ENCODE results near the gene ITGA11. TPM values are rescaled to one million over a fixed set of nuclear protein-coding genes. Genes with fewer than 3 reads are reported as not detected.

Gene ITGA11
- total RNA-seq, 2 donors from 2014 or later = 0.99 to 1.0 TPM

DNA sequence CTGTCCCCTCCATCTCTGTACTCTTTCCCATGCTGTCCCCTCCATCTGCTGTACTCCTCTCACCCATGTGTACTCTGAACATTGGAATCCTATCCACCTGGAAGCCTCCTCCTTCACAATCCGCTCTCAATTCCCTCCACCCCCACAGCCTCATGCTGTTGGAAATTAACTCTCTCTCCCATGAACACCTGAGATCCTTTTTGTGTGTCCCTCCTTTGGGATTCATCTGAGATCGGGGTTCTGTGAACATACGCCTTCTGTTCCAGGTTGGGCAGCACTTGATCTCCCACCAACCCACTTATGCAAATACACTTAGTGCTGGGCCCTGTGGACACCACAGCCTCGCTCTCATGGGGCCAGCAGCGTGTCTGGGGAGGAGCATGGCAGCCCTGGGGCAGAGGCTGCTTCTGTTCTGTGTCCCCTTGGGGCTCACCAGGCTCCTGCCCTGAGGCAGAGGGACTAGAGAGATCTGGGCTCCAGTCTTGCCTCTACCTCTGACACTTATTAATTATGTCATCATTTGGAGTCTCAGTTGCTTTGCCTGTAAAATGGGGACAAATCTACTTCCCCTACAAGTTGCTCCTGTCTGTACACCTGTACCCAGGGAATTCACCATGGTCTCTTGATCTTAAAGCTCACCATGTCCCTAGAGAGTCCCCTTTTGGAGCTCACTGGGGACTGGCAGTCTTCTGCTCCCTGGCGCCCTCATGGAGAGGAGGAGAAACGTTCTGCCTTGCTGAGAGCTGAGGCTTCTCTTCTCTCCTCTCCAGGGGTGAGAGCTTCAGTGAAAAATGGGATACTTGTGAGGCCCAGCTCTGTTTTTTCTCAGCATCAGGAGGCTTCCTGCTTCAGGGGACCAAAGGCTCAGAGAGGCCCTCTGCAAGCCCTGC lies 42.7 kb downstream of the ITGA11 start:
- no peaks in the 10 kb centered on the region for H3K4me1 ChIP-seq

DNA sequence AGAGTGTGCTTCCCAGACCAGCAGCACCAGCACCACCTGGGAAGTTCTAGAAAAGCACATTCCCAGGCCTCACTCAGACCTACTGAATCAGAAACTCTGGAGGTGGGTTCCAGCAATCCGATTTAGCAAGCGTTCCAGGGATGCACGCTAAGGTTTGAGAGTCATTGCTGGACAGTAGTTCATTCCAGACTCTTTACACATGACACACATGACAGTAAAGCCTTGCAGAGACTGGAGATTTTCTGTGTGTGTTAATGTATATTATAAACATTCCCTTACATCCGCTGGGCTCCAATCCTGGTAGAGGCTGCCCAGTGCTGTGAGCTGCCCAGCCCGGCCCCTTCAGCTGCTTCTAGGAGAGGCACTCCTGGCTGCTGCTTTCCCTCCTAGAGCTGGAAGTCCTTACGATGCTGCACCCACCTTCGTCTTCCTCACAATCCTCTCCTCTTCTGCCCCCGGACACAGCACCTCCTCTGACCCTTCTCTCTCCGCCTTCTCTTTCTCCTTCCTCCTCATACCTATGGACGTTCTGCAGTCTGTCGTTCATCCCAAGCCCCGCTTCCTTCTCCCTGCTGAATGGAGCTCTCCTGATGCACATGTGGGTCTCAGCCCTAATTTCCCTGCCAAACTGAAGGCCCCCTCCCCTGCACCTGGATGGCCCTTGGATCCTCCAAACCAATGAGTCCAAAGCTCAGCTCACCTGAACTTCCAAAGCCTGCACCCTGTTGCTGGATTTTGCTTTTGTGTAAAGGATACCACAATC lies 44.4 kb downstream of the ITGA11 start:
- H3K9me3 ChIP-seq = no peaks in the 10 kb centered on the region
- intact Hi-C loops (cut with DNase I) = no loop called here

More for the DNA sequence above, 42.7 kb downstream of the ITGA11 start:
- 55 to 72% methylated on average over 7 of the region's 7 CpGs for WGBS, 2 donors
- intact Hi-C loops (cut with DNase I) = no loop called here
- H3K36me3 ChIP-seq (replicated peaks in 1 of 2; ENCODE audit: insufficient read depth in 1 of 2, low read depth in 2 of 2) = no peaks in the 10 kb centered on the region
- TF ChIP-seq CTCF (IDR thresholded peaks at IDR 0.05) = no peak
- no peak for TF ChIP-seq POLR2A (IDR thresholded peaks at IDR 0.05)
- ATAC-seq (no peak), DNase-seq (peak in 1 of 4 donors; percentile 2)
- H3K27me3 ChIP-seq = no peaks in the 10 kb centered on the region
- H3K27ac ChIP-seq = no peak overlapping the region
- no peak overlapping the region for H3K4me3 ChIP-seq
- no peaks in the 10 kb centered on the region for H3K9me3 ChIP-seq

GRCh38 chr15:68386587-68387288 lies 45.2 kb downstream of the ITGA11 start:
- Histone ChIP-seq H3K9me3 (no peaks in the 10 kb centered on the region), H3K36me3 (replicated peaks in 1 of 2; ENCODE audit: insufficient read depth in 1 of 2, low read depth in 2 of 2) (no peaks in the 10 kb centered on the region), H3K27ac (no peak overlapping the region), H3K27me3 (no peaks in the 10 kb centered on the region), H3K4me3 (no peak overlapping the region), H3K4me1 (no peaks in the 10 kb centered on the region)
- intact Hi-C loops (cut with DNase I) = no loop called here
- ATAC-seq = no peak
- TF ChIP-seq POLR2A (IDR thresholded peaks at IDR 0.05) (no peak), CTCF (IDR thresholded peaks at IDR 0.05) (no peak)
- no peak for DNase-seq
- 67 to 69% methylated on average over 9 of the region's 9 CpGs for WGBS, 2 donors

More for the DNA sequence above, 44.4 kb downstream of the ITGA11 start:
- 68 to 75% methylated on average over 12 of the region's 12 CpGs for WGBS, 2 donors
- no peak for TF ChIP-seq CTCF (IDR thresholded peaks at IDR 0.05)
- no peak for TF ChIP-seq POLR2A (IDR thresholded peaks at IDR 0.05)
- H3K27me3 ChIP-seq = no peaks in the 10 kb centered on the region
- ATAC-seq = no peak
- no peaks in the 10 kb centered on the region for H3K4me1 ChIP-seq
- H3K27ac ChIP-seq = no peak overlapping the region
- H3K4me3 ChIP-seq = no peak overlapping the region
- DNase-seq = no peak
- no peaks in the 10 kb centered on the region for H3K36me3 ChIP-seq (replicated peaks in 1 of 2; ENCODE audit: insufficient read depth in 1 of 2, low read depth in 2 of 2)

DNA sequence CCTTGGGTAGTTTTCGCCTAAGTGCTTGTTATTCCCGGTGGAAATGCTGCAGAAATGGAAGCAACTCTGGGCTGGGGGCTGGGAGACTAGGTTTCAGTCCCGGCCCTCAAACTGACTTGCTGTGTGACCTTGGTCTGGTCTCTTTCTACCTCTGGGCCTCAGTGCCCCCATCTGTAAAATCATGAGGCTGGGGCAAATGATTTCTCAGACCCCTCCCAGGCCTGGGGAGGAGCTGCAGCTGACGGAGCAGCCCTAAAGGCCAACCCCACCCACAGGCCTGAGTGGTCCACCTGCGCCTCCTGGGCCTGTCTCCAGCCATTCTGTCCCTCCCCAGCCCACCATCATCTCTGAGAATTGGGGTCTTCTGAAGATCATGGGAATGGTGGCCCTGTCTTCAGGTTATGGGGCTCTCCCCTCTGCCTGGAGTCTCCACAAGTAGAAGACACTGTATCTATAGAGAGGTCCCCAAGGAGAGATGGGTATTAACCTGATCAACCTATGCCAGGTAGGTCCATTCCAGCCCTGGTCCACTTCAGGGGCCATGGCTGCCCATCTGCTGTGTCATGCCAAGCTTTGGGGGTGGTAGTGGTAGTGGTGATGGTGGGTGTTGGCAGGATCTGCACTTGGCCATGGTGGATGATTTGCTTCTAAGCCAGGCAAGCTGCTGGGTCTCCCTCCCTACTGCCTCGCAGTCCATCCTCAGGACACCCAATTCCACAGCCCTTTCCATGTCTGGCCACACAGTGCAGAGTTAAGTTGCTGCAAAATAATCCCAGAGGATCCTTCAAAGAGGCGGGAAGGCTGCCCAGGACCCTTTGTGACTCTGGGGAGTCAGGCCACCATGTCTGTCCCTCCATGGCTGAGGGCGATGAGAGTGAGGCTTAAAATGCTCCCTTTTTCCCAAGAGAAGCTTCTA lies 46.0 kb downstream of the ITGA11 start:
- no peak overlapping the region for H3K4me3 ChIP-seq
- no peaks in the 10 kb centered on the region for H3K9me3 ChIP-seq
- ATAC-seq (no peak), DNase-seq (no peak)
- WGBS, 2 donors = 78 to 87% methylated on average over 5 to 8 of the region's 8 CpGs
- no peaks in the 10 kb centered on the region for H3K4me1 ChIP-seq
- intact Hi-C loops (cut with DNase I) = no loop called here
- no peak for TF ChIP-seq POLR2A (IDR thresholded peaks at IDR 0.05)
- TF ChIP-seq CTCF (IDR thresholded peaks at IDR 0.05) = no peak
- H3K36me3 ChIP-seq (replicated peaks in 1 of 2; ENCODE audit: insufficient read depth in 1 of 2, low read depth in 2 of 2) = no peaks in the 10 kb centered on the region
- no peaks in the 10 kb centered on the region for H3K27me3 ChIP-seq
- no peak overlapping the region for H3K27ac ChIP-seq
